ENCODE data around the gene ALPL. TPM values are rescaled to one million over a fixed set of nuclear protein-coding genes. Genes with fewer than 3 reads are reported as not detected.

The ALPL gene
- total RNA-seq, 3 donors from 2014 or later: 2.9 to 98.0 (median 17.4) TPM

GRCh38 chr1:21596174-21596573 lies 87.0 kb downstream of the ALPL start:
- no peaks in the 10 kb centered on the region for H3K27me3 ChIP-seq
- intact Hi-C loops (cut with DNase I; ENCODE audit: low total_unique reads): no loop called here

GRCh38 chr1:21596628-21597027 lies 87.4 kb downstream of the ALPL start:
- Histone ChIP-seq H3K36me3 (no peaks in the 10 kb centered on the region), H3K27ac (no peak overlapping the region), H3K27me3 (no peaks in the 10 kb centered on the region), H3K9me3 (no peaks in the 10 kb centered on the region), H3K4me3 (no peak overlapping the region), H3K4me1 (no peaks in the 10 kb centered on the region)
- TF ChIP-seq POLR2A (IDR thresholded peaks at IDR 0.05) (no peak), POLR2AphosphoS5 (IDR thresholded peaks at IDR 0.05) (no peak), CTCF (IDR thresholded peaks at IDR 0.05) (no peak)
- intact Hi-C loops (cut with DNase I; ENCODE audit: low total_unique reads): no loop called here
- DNase-seq (ENCODE audit: low spot score in 2 of 2): no peak

More at GRCh38 chr1:21596174-21596573, 87.0 kb downstream of the ALPL start:
- Histone ChIP-seq H3K36me3 (no peaks in the 10 kb centered on the region), H3K9me3 (no peaks in the 10 kb centered on the region), H3K27ac (no peak overlapping the region), H3K4me3 (no peak overlapping the region), H3K4me1 (no peaks in the 10 kb centered on the region)
- DNase-seq (ENCODE audit: low spot score in 2 of 2): no peak
- no peak for TF ChIP-seq POLR2A (IDR thresholded peaks at IDR 0.05)
- no peak for TF ChIP-seq CTCF (IDR thresholded peaks at IDR 0.05)
- no peak for TF ChIP-seq POLR2AphosphoS5 (IDR thresholded peaks at IDR 0.05)

GRCh38 chr1:21597753-21598152 lies 88.5 kb downstream of the ALPL start:
- intact Hi-C loops (cut with DNase I; ENCODE audit: low total_unique reads): no loop called here
- Histone ChIP-seq H3K27me3 (no peaks in the 10 kb centered on the region), H3K27ac (no peak overlapping the region), H3K4me3 (no peak overlapping the region), H3K9me3 (no peaks in the 10 kb centered on the region), H3K36me3 (no peaks in the 10 kb centered on the region), H3K4me1 (no peaks in the 10 kb centered on the region)
- TF ChIP-seq CTCF (IDR thresholded peaks at IDR 0.05): no peak
- TF ChIP-seq POLR2AphosphoS5 (IDR thresholded peaks at IDR 0.05): no peak
- TF ChIP-seq POLR2A (IDR thresholded peaks at IDR 0.05): no peak
- DNase-seq (ENCODE audit: low spot score in 2 of 2): no peak

GRCh38 chr1:21598417-21598816 lies 89.2 kb downstream of the ALPL start:
- Histone ChIP-seq H3K27me3 (no peaks in the 10 kb centered on the region), H3K9me3 (no peaks in the 10 kb centered on the region), H3K4me1 (no peaks in the 10 kb centered on the region), H3K27ac (no peak overlapping the region), H3K36me3 (no peaks in the 10 kb centered on the region), H3K4me3 (no peak overlapping the region)
- DNase-seq (ENCODE audit: low spot score in 2 of 2): no peak
- intact Hi-C loops (cut with DNase I; ENCODE audit: low total_unique reads): no loop called here
- TF ChIP-seq POLR2A (IDR thresholded peaks at IDR 0.05) (no peak), POLR2AphosphoS5 (IDR thresholded peaks at IDR 0.05) (no peak), CTCF (IDR thresholded peaks at IDR 0.05) (no peak)

GRCh38 chr1:21598904-21599303 lies 89.7 kb downstream of the ALPL start:
- no peaks in the 10 kb centered on the region for H3K27me3 ChIP-seq

More at GRCh38 chr1:21598904-21599303, 89.7 kb downstream of the ALPL start:
- no peaks in the 10 kb centered on the region for H3K9me3 ChIP-seq
- intact Hi-C loops (cut with DNase I; ENCODE audit: low total_unique reads): no loop called here
- no peak overlapping the region for H3K4me3 ChIP-seq
- no peaks in the 10 kb centered on the region for H3K4me1 ChIP-seq
- H3K36me3 ChIP-seq: no peaks in the 10 kb centered on the region
- H3K27ac ChIP-seq: no peak overlapping the region
- DNase-seq (ENCODE audit: low spot score in 2 of 2): no peak
- TF ChIP-seq CTCF (IDR thresholded peaks at IDR 0.05) (no peak), POLR2AphosphoS5 (IDR thresholded peaks at IDR 0.05) (no peak), POLR2A (IDR thresholded peaks at IDR 0.05) (no peak)

All from breast epithelium (tissue), 4 donors.